NB4 (cell line): ENCODE measurements around the gene SLC25A11.

Experiments
- DNase-seq: peaks from one replicate; pipeline ENCODE4 v3.0.0; 2010; ENCODE audit warnings: low read depth
- H3K4me3 ChIP-seq: one replicate; pipeline ENCODE4 v1.5.1; 2011; ENCODE audit warnings: mild to moderate bottlenecking, low read depth, low read length, moderate library complexity
- CTCF ChIP-seq: IDR thresholded peaks from one replicate; pipeline ENCODE4 v1.5.1; 2012; ENCODE audit warnings: low read depth, low read length
- MYC ChIP-seq: IDR thresholded peaks from 2 replicates; pipeline ENCODE4 v1.6.1; 2011; ENCODE audit warnings: low read depth, low read length
- POLR2A ChIP-seq: IDR thresholded peaks from 2 replicates; pipeline ENCODE4 v1.6.1; 2011; ENCODE audit warnings: mild to moderate bottlenecking; ENCODE audit not compliant: insufficient read length; ENCODE audit errors: extremely low read depth
- TF ChIP-seq, protein P1 (sequence below): IDR thresholded peaks from 2 replicates; pipeline ENCODE4 v1.6.1; 2011; ENCODE audit warnings: low read depth, low read length

The SLC25A11 gene

GRCh38 chr17:4959261-4959965, 19.6 kb upstream of the SLC25A11 start:
- H3K4me3 ChIP-seq, result no peak overlapping the region
- no peak for TF ChIP-seq CTCF
- TF ChIP-seq, protein P1, sequence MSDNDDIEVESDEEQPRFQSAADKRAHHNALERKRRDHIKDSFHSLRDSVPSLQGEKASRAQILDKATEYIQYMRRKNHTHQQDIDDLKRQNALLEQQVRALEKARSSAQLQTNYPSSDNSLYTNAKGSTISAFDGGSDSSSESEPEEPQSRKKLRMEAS, result no peak
- TF ChIP-seq MYC, result no peak
- TF ChIP-seq POLR2A, result no peak
- no peak for DNase-seq

DNA sequence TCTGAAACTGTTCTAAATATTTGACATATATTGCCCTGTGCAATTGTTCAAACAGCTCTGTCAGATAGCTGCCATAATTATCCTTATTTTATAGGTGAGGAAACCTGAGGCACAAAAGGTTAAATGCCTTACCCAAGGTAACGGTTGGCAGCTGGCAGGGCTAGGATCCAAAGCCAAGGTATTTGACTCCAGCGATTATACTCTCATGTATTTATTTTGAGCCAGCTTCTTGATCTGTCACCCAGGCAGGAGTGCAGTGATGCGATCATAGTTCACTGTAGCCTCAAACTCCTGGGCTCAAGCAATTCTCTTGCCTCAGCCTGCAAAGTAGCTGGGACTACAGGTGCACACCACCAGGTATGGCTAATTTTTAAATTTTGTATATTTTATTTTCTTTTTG, 18.3 kb upstream of the SLC25A11 start:
- DNase-seq, result no peak
- no peak for TF ChIP-seq MYC
- TF ChIP-seq, protein P1, result no peak
- no peak for TF ChIP-seq CTCF
- no peak for TF ChIP-seq POLR2A
- H3K4me3 ChIP-seq, result no peak overlapping the region

GRCh38 chr17:4956493-4957061, 16.7 kb upstream of the SLC25A11 start:
- DNase-seq, result no peak
- H3K4me3 ChIP-seq, result no peak overlapping the region
- TF ChIP-seq, protein P1, result no peak
- TF ChIP-seq CTCF, result no peak
- no peak for TF ChIP-seq MYC
- TF ChIP-seq POLR2A, result no peak

- no peak for DNase-seq
- H3K4me3 ChIP-seq, result no peak overlapping the region
Observed at GRCh38 chr17:4955091-4955490, 15.2 kb upstream of the SLC25A11 start.

DNA sequence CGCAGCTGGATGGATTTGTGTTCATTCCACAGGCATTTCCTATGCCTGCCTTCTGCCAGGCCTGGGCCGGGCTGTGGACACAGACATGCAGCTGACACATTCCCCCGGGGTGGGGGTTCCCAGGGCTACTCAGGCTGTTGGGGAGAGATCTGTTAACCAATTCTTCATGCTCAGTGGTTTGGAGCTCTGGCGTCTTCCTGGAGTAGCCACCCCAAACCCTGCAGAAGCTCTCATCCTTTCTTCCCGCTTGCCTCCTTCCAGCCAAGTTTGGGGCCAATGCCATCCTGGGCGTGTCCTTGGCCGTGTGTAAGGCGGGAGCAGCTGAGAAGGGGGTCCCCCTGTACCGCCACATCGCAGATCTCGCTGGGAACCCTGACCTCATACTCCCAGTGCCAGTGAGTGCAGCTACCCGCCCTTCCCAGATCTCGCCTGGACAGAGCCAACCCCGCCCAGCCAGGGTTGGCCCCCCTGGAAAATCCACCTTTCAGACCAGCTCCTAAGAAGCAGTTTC, 13.7 kb upstream of the SLC25A11 start:
- TF ChIP-seq CTCF, result no peak
- no peak for TF ChIP-seq POLR2A
- TF ChIP-seq, protein P1, result no peak
- TF ChIP-seq MYC, result no peak
- no peak for DNase-seq
- no peak overlapping the region for H3K4me3 ChIP-seq

More at GRCh38 chr17:4955091-4955490, 15.2 kb upstream of the SLC25A11 start:
- TF ChIP-seq MYC (no peak), POLR2A (no peak), CTCF (no peak)
- TF ChIP-seq, protein P1, result no peak
